ENCODE data around the gene PDE2A.

The PDE2A gene

DNA sequence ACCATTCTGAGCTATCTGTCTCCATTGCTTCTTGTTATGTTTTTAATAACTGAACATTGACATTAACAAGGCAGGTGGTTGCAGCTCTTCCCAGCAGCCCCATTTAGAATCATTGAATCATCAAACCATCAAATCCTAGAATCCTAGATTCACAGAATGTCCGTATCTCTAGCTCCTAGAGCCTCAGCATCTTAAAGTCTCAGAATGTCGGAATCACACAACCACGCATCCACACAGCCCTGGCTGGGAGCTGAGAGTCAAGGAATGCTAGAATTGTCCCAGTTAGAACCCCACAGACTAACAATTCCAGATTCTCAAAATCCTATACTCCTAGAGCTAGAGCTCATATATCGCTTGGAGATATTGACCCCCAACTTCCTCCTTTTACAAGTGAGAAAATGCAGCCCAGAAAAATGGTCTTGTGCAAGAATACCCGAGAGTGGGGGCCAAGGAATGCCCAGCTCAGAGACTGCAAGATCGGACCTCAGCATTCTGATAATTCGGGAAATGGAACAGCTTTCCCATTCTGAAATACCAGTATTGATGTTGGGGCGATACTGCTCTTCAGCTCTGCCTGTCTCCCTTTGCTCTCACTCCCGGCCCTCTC, 38.8 kb downstream of the PDE2A start:
- no peak for ATAC-seq
- TF ChIP-seq OSR1 (CRISPR knock-in tag; IDR thresholded peaks at IDR 0.05) (no peak), ZNF565 (CRISPR knock-in tag; conservative IDR thresholded peaks at IDR 0.05; ENCODE audit: low read depth) (no peak), CSDC2 (CRISPR knock-in tag; IDR thresholded peaks at IDR 0.05) (no peak), ISL1 (CRISPR knock-in tag; IDR thresholded peaks at IDR 0.05) (no peak), ARNTL (CRISPR knock-in tag; IDR thresholded peaks at IDR 0.05; ENCODE audit: borderline replicate concordance, low read depth) (no peak), PPARA (CRISPR knock-in tag; IDR thresholded peaks at IDR 0.05; ENCODE audit: borderline replicate concordance) (no peak), RARB (CRISPR knock-in tag; IDR thresholded peaks at IDR 0.05) (no peak), ZNF8 (CRISPR knock-in tag; IDR thresholded peaks at IDR 0.05) (no peak), ZFP3 (CRISPR knock-in tag; IDR thresholded peaks at IDR 0.05) (no peak), ESRRG (CRISPR knock-in tag; IDR thresholded peaks at IDR 0.05) (no peak), BACH2 (CRISPR knock-in tag; IDR thresholded peaks at IDR 0.05; ENCODE audit: borderline replicate concordance) (no peak), ZC3H10 (CRISPR knock-in tag; IDR thresholded peaks at IDR 0.05) (no peak), TOX (CRISPR knock-in tag; IDR thresholded peaks at IDR 0.05; ENCODE audit: borderline replicate concordance) (no peak), SNAI2 (CRISPR knock-in tag; IDR thresholded peaks at IDR 0.05) (no peak)
- TF ChIP-seq, protein P1, sequence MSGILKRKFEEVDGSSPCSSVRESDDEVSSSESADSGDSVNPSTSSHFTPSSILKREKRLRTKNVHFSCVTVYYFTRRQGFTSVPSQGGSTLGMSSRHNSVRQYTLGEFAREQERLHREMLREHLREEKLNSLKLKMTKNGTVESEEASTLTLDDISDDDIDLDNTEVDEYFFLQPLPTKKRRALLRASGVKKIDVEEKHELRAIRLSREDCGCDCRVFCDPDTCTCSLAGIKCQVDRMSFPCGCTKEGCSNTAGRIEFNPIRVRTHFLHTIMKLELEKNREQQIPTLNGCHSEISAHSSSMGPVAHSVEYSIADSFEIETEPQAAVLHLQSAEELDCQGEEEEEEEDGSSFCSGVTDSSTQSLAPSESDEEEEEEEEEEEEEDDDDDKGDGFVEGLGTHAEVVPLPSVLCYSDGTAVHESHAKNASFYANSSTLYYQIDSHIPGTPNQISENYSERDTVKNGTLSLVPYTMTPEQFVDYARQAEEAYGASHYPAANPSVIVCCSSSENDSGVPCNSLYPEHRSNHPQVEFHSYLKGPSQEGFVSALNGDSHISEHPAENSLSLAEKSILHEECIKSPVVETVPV (CRISPR knock-in tag; IDR thresholded peaks at IDR 0.05) = no peak
- TF ChIP-seq, protein P2, sequence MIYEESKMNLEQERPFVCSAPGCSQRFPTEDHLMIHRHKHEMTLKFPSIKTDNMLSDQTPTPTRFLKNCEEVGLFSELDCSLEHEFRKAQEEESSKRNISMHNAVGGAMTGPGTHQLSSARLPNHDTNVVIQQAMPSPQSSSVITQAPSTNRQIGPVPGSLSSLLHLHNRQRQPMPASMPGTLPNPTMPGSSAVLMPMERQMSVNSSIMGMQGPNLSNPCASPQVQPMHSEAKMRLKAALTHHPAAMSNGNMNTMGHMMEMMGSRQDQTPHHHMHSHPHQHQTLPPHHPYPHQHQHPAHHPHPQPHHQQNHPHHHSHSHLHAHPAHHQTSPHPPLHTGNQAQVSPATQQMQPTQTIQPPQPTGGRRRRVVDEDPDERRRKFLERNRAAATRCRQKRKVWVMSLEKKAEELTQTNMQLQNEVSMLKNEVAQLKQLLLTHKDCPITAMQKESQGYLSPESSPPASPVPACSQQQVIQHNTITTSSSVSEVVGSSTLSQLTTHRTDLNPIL (CRISPR knock-in tag; IDR thresholded peaks at IDR 0.05; ENCODE audit: low read depth) = no peak
- TF ChIP-seq, protein P3, sequence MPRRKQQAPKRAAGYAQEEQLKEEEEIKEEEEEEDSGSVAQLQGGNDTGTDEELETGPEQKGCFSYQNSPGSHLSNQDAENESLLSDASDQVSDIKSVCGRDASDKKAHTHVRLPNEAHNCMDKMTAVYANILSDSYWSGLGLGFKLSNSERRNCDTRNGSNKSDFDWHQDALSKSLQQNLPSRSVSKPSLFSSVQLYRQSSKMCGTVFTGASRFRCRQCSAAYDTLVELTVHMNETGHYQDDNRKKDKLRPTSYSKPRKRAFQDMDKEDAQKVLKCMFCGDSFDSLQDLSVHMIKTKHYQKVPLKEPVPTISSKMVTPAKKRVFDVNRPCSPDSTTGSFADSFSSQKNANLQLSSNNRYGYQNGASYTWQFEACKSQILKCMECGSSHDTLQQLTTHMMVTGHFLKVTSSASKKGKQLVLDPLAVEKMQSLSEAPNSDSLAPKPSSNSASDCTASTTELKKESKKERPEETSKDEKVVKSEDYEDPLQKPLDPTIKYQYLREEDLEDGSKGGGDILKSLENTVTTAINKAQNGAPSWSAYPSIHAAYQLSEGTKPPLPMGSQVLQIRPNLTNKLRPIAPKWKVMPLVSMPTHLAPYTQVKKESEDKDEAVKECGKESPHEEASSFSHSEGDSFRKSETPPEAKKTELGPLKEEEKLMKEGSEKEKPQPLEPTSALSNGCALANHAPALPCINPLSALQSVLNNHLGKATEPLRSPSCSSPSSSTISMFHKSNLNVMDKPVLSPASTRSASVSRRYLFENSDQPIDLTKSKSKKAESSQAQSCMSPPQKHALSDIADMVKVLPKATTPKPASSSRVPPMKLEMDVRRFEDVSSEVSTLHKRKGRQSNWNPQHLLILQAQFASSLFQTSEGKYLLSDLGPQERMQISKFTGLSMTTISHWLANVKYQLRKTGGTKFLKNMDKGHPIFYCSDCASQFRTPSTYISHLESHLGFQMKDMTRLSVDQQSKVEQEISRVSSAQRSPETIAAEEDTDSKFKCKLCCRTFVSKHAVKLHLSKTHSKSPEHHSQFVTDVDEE (CRISPR knock-in tag; IDR thresholded peaks at IDR 0.05) = no peak
- TF ChIP-seq, protein P4, sequence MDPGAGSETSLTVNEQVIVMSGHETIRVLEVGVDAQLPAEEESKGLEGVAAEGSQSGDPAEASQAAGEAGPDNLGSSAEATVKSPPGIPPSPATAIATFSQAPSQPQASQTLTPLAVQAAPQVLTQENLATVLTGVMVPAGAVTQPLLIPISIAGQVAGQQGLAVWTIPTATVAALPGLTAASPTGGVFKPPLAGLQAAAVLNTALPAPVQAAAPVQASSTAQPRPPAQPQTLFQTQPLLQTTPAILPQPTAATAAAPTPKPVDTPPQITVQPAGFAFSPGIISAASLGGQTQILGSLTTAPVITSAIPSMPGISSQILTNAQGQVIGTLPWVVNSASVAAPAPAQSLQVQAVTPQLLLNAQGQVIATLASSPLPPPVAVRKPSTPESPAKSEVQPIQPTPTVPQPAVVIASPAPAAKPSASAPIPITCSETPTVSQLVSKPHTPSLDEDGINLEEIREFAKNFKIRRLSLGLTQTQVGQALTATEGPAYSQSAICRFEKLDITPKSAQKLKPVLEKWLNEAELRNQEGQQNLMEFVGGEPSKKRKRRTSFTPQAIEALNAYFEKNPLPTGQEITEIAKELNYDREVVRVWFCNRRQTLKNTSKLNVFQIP (CRISPR knock-in tag; IDR thresholded peaks at IDR 0.05; ENCODE audit: borderline replicate concordance, low read depth) = no peak

DNA sequence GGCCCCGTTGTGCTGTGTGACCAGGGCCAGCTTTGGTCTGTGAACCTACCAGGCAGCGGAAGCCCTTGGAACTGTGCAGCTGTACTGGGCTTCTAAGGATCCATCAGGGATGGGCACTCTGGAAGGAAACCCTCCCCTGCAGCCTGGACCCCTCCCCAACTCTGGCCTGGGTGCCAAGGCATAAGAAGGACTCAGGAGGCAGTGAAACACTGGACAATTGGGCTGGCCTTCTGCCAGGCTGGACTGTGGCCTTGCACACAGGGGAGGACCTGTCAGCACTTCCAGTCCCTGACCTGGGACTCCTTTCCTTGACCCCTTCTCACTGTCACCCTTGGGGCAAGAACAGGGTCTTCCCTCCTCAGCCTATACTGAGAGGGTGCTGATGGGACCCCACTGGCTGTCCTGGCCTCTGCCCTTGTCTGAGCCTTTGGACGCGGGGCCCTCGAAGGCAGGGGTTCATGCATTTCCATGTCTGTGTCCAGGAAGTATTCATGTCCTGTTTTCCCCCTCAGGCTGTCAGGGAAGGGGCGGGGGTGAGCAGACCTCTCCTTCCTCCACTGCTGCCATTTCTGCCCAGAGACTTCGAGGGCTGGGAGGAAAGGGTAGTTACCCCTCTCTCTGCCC, 39.6 kb downstream of the PDE2A start:
- ATAC-seq = no peak
- TF ChIP-seq GLIS3 (CRISPR knock-in tag; IDR thresholded peaks at IDR 0.05) = no peak
- TF ChIP-seq ZFP3 (CRISPR knock-in tag; IDR thresholded peaks at IDR 0.05) = no peak
- TF ChIP-seq TCF4 (CRISPR knock-in tag; IDR thresholded peaks at IDR 0.05; ENCODE audit: borderline replicate concordance) = no peak
- TF ChIP-seq BACH2 (CRISPR knock-in tag; IDR thresholded peaks at IDR 0.05; ENCODE audit: borderline replicate concordance) = no peak
- TF ChIP-seq PPARA (CRISPR knock-in tag; IDR thresholded peaks at IDR 0.05; ENCODE audit: borderline replicate concordance) = no peak

DNA sequence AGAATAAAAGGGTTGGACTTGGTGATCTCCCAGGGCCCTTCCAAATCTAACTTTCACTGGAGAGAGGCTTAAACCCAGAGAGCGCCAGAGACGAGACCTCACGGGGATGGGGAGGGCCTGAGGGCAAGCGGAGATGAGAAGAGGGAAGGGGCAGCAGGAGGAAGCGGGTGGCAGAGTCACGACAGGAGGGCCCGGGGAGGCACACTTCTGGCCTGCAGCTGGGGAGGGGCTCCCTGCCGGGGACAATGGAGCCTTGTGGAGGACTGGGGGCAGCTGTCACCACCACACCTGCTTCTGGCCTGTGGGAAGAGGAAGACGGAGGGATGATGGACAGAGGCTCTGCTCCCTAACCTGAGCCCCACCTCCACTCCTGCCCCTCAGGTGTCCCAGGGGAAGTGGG, 40.2 kb downstream of the PDE2A start:
- ATAC-seq = no peak
- TF ChIP-seq ZFP3 (CRISPR knock-in tag; IDR thresholded peaks at IDR 0.05) (no peak), ZC3H10 (CRISPR knock-in tag; IDR thresholded peaks at IDR 0.05) (no peak)
- TF ChIP-seq, protein P2 (CRISPR knock-in tag; IDR thresholded peaks at IDR 0.05; ENCODE audit: low read depth) = no peak
- TF ChIP-seq, protein P3 (CRISPR knock-in tag; IDR thresholded peaks at IDR 0.05) = no peak

All from SK-N-SH treated with all-trans-retinoic acid at 6 μM for 48 hours (cell line).